ENCODE results near the gene TYW1B.
"Not testable (repeated sequence)": the region's sequence is repeated elsewhere in the genome, so short reads cannot be mapped to it uniquely, and the experiment has no call there.

The TYW1B gene

GRCh38 chr7:72550454-72550853 lies 277.5 kb downstream of the TYW1B start:
- not testable (repeated sequence) for DNase-seq

GRCh38 chr7:72546586-72547237 lies 281.3 kb downstream of the TYW1B start:
- not testable (repeated sequence) for DNase-seq

GRCh38 chr7:72544531-72544930 lies 283.5 kb downstream of the TYW1B start:
- DNase-seq: not testable (repeated sequence)

GRCh38 chr7:72540923-72541322 lies 287.1 kb downstream of the TYW1B start:
- no peak for DNase-seq

GRCh38 chr7:72540106-72540611 lies 287.8 kb downstream of the TYW1B start:
- DNase-seq: no peak

GRCh38 chr7:72539702-72540101 lies 288.3 kb downstream of the TYW1B start:
- DNase-seq: no peak

- no peak for DNase-seq
These were observed 289.1 kb downstream of the TYW1B start for GRCh38 chr7:72538856-72539255.

GRCh38 chr7:72538147-72538546 lies 289.9 kb downstream of the TYW1B start:
- DNase-seq: no peak

- not testable (repeated sequence) for DNase-seq
These were observed 292.0 kb downstream of the TYW1B start for GRCh38 chr7:72536038-72536437.

GRCh38 chr7:72531048-72531447 lies 297.0 kb downstream of the TYW1B start:
- not testable (repeated sequence) for DNase-seq

Measured in cortex of kidney (tissue), 1 donor.